Sigmoid colon (tissue), 4 donors: Measurements from ENCODE around the gene EIPR1.

Experiments
- CTCF ChIP-seq, 4 experiments: fragments of 450-650 bp in 3 of 4; fragments of 200-600 bp in 1 of 4; IDR thresholded peaks; one replicate each; pipeline ENCODE4 v1.5.1; 2016 to 2019; ENCODE audit warnings: antibody characterized with exemption in 4 of 4, mild to moderate bottlenecking in 3 of 4, moderate library complexity in 2 of 4
- EP300 ChIP-seq, 4 donors: sonication (generic); formaldehyde crosslinking; IDR thresholded peaks; one replicate each; pipeline ENCODE4 v1.6.1; 2017; ENCODE audit warnings: antibody characterized with exemption in 4 of 4
- POLR2A ChIP-seq, 2 donors: fragments of 450-650 bp; IDR thresholded peaks; one replicate each; pipeline ENCODE4 v1.6.1; 2016; ENCODE audit warnings: antibody characterized with exemption in 2 of 2, mild to moderate bottlenecking in 2 of 2, moderate library complexity in 2 of 2
- POLR2AphosphoS5 ChIP-seq, 4 donors: sonication (generic); formaldehyde crosslinking; IDR thresholded peaks; one replicate each; pipeline ENCODE4 v1.6.1; 2017; ENCODE audit warnings: antibody characterized with exemption in 4 of 4

DNA sequence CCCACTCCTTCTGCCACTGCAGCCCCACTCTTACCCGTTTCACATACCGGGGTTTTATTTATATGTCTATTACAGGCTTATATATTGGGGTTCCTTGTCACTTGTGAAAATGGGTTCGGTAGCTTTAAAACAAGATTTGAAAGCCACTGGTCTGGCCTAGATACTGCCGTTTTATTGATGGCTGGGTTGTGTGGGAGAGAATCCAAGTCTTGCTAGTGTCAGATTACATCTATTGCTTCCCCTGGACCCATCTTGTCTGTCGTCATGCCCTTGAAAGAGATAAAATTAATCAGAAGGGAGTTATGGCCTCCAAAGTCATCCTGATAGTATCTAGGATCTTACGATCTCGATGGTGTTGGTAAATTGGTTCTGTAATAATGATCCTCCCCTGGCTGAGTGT is 79.4 kb downstream of the EIPR1 start:
- TF ChIP-seq CTCF (IDR thresholded peaks at IDR 0.05) (no peak), POLR2AphosphoS5 (IDR thresholded peaks at IDR 0.05) (no peak), POLR2A (IDR thresholded peaks at IDR 0.05) (no peak), EP300 (IDR thresholded peaks at IDR 0.05) (no peak)
